Tibial artery (tissue), 4 donors: ENCODE measurements around the gene AAGAB.

Experiments used
- DNase-seq, 2 donors: peaks; one replicate each; pipeline ENCODE4 v3.0.0-alpha.2; 2019
- H3K27ac ChIP-seq, 2 donors: fragments of 200-600 bp; sonication (generic) in 1 of 2; 1 replicate in 1 of 2; 2 replicates in 1 of 2; pipeline ENCODE4 v1.5.1; 2018 to 2019; ENCODE audit warnings: mild to moderate bottlenecking in 1 of 2
- H3K27me3 ChIP-seq, 2 donors: fragments of 200-600 bp; sonication (generic) in 1 of 2; one replicate each; pipeline versions ENCODE4 v1.5.1 to v1.6.0; 2016 to 2019
- H3K36me3 ChIP-seq, 3 donors: fragments of 200-600 bp; sonication (generic) in 2 of 3; one replicate each; pipeline ENCODE4 v1.5.1; 2016 to 2019; ENCODE audit warnings: mild to moderate bottlenecking in 2 of 3
- H3K4me1 ChIP-seq, 4 donors: fragments of 200-600 bp; sonication (generic) in 2 of 4; 1 replicate in 3 of 4; 2 replicates in 1 of 4; pipeline ENCODE4 v1.5.1; 2016 to 2019
- H3K4me3 ChIP-seq, 2 donors: fragments of 200-600 bp; sonication (generic) in 1 of 2; 1 replicate in 1 of 2; 2 replicates in 1 of 2; pipeline ENCODE4 v1.5.1; 2018 to 2019; ENCODE audit warnings: mild to moderate bottlenecking in 2 of 2
- H3K9me3 ChIP-seq, 3 donors: fragments of 200-600 bp; sonication (generic) in 1 of 3; one replicate each; pipeline ENCODE4 v1.5.1; 2016 to 2019
- CTCF ChIP-seq, 2 experiments: fragments of 200-600 bp in 1 of 2; fragments of 450-650 bp in 1 of 2; IDR thresholded peaks; one replicate each; pipeline ENCODE4 v1.5.1; 2017 to 2019; ENCODE audit warnings: antibody characterized with exemption in 2 of 2, mild to moderate bottlenecking in 1 of 2, moderate library complexity in 1 of 2
- intact Hi-C: fragments of 100-400 bp; cut with DNase I; formaldehyde crosslinking; loops from one replicate; pipeline ENCODE4 v1.15.0; 2023; ENCODE audit warnings: low total_unique reads

AAGAB gene

GRCh38 chr15:67173005-67173404 lies 81.5 kb downstream of the AAGAB start:
- no peak for TF ChIP-seq CTCF (IDR thresholded peaks at IDR 0.05)
- H3K36me3 ChIP-seq, result peaks cover 0 to 41% (median 33%) of the 10 kb centered on the region in 3 donors

GRCh38 chr15:67172172-67172571 lies 82.3 kb downstream of the AAGAB start:
- H3K9me3 ChIP-seq, result no peaks in the 10 kb centered on the region
- intact Hi-C loops, result no loop called here
- no peaks in the 10 kb centered on the region for H3K27me3 ChIP-seq
- no peak overlapping the region for H3K27ac ChIP-seq
- no peak overlapping the region for H3K4me3 ChIP-seq
- H3K36me3 ChIP-seq, result peaks cover 0 to 49% (median 38%) of the 10 kb centered on the region in 3 donors
- H3K4me1 ChIP-seq, result peaks cover 0 to 39% (median 28%) of the 10 kb centered on the region in 4 donors
- TF ChIP-seq CTCF (IDR thresholded peaks at IDR 0.05), result no peak
- peak; percentile 12 to 65 for DNase-seq

More at GRCh38 chr15:67173005-67173404, 81.5 kb downstream of the AAGAB start:
- Histone ChIP-seq H3K4me3 (no peak overlapping the region), H3K27me3 (no peaks in the 10 kb centered on the region), H3K27ac (no peak overlapping the region), H3K4me1 (peaks cover 0 to 36% (median 22%) of the 10 kb centered on the region in 4 donors), H3K9me3 (no peaks in the 10 kb centered on the region)
- DNase-seq, result peak in 1 of 2 donors; percentile 44
- intact Hi-C loops, result no loop called here

DNA sequence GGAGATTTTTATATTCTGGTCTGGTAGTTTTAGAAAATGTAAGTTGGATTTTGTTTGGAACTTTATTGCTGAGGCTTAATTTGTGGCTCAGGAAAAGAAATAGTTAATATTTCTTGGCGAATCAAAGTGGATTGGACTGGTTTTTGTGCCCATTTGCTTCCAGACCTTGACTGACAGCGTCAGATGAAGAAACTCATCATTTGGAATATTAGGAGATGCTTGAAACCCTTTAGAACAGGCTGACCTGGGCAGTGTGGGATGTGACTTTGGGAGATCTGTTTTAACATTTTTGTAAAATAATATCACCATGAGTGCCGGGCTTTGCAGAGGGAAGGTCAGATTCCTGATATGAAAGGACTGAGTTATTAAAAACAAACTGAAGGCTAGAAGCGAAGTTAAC lies 83.0 kb downstream of the AAGAB start:
- no peak overlapping the region for H3K4me3 ChIP-seq
- H3K9me3 ChIP-seq, result no peaks in the 10 kb centered on the region
- H3K27ac ChIP-seq, result no peak overlapping the region
- DNase-seq, result no peak
- intact Hi-C loops, result no loop called here
- H3K27me3 ChIP-seq, result no peaks in the 10 kb centered on the region
- H3K36me3 ChIP-seq, result peaks cover 0 to 53% (median 45%) of the 10 kb centered on the region in 3 donors
- no peak for TF ChIP-seq CTCF (IDR thresholded peaks at IDR 0.05)
- peaks cover 0 to 41% (median 30%) of the 10 kb centered on the region in 4 donors for H3K4me1 ChIP-seq

DNA sequence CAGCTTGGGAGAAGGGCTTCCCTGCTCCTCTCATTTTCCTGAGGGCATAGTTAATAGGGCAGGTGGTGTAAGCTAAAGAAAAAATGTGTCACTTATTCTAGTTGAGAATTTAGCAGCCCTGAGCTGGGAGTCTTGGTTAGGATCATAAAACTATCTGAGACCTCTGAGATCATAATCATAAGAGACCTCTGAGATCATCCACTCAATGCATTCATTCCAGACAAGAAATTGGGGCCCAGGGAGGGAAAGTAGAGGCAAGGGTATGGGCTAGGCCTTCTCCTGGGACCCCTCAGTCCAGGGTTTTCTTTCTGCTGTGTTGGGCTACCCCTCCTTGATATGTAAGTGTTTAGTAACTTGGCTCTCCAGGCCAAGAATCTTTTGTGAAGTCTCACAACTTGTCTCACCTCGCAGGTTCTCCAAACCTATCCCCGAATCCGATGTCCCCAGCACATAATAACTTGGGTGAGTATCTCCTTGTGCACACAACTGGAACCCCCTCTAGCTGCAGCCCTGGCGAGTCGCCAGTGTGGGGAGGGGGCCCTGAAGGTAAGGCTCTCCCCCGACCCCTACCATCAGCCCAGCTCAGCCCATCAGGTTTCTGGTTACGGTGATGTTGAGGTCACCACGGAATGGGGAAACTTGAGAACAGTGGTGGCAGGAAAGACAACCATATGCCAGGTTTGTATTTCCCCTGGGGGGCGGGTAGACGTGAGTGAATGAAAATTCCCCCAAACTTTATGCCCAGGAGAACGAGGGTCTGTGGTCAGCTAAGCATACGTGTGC lies 84.1 kb downstream of the AAGAB start:
- peaks cover 0 to 41% (median 32%) of the 10 kb centered on the region in 4 donors for H3K4me1 ChIP-seq
- intact Hi-C loops, result no loop called here

DNA sequence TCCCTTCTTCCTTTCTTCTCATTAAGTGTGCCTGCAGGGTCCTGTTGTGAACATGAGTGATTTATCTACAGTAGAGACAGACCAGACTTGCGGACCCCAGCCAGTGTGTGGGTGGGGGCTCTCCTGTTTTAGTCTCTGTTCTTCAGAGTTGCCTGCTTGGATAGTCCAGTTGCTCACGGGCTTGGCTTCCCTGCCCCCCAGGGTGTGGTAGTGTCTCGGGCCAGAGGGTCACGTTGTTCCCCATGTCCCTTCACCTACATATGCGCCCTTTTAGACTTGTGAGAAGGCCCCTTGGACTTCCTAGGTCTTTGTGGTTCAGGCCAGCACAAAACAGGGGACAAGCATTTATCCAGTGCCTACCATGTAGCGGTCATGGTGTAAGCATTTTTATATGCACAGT lies 85.8 kb downstream of the AAGAB start:
- Histone ChIP-seq H3K9me3 (no peaks in the 10 kb centered on the region), H3K27me3 (no peaks in the 10 kb centered on the region), H3K4me3 (no peak overlapping the region), H3K27ac (no peak overlapping the region), H3K4me1 (peaks cover 0 to 49% (median 38%) of the 10 kb centered on the region in 4 donors), H3K36me3 (peaks cover 0 to 59% (median 37%) of the 10 kb centered on the region in 3 donors)
- no peak for TF ChIP-seq CTCF (IDR thresholded peaks at IDR 0.05)
- intact Hi-C loops, result no loop called here
- DNase-seq, result peak; percentile 10 to 42

More for the DNA sequence above, 84.1 kb downstream of the AAGAB start:
- no peaks in the 10 kb centered on the region for H3K9me3 ChIP-seq
- H3K36me3 ChIP-seq, result peaks cover 0 to 62% (median 45%) of the 10 kb centered on the region in 3 donors
- no peaks in the 10 kb centered on the region for H3K27me3 ChIP-seq
- no peak overlapping the region for H3K4me3 ChIP-seq
- TF ChIP-seq CTCF (IDR thresholded peaks at IDR 0.05), result no peak
- DNase-seq, result peak in 1 of 2 donors; percentile 48
- no peak overlapping the region for H3K27ac ChIP-seq
